Medulla oblongata (tissue), 1 donor: ENCODE measurements around the gene TECR.
A peak's percentile ranks its signal among the peaks of the same experiment; 100 is the strongest.
"Not testable (repeated sequence)": the region's sequence is repeated elsewhere in the genome, so short reads cannot be mapped to it uniquely, and the experiment has no call there.

Experiments
- DNase-seq: peaks from one replicate; pipeline ENCODE4 v3.0.0-alpha.2; 2015; ENCODE audit errors: extremely low spot score

Gene TECR, protein sequence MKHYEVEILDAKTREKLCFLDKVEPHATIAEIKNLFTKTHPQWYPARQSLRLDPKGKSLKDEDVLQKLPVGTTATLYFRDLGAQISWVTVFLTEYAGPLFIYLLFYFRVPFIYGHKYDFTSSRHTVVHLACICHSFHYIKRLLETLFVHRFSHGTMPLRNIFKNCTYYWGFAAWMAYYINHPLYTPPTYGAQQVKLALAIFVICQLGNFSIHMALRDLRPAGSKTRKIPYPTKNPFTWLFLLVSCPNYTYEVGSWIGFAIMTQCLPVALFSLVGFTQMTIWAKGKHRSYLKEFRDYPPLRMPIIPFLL

DNA sequence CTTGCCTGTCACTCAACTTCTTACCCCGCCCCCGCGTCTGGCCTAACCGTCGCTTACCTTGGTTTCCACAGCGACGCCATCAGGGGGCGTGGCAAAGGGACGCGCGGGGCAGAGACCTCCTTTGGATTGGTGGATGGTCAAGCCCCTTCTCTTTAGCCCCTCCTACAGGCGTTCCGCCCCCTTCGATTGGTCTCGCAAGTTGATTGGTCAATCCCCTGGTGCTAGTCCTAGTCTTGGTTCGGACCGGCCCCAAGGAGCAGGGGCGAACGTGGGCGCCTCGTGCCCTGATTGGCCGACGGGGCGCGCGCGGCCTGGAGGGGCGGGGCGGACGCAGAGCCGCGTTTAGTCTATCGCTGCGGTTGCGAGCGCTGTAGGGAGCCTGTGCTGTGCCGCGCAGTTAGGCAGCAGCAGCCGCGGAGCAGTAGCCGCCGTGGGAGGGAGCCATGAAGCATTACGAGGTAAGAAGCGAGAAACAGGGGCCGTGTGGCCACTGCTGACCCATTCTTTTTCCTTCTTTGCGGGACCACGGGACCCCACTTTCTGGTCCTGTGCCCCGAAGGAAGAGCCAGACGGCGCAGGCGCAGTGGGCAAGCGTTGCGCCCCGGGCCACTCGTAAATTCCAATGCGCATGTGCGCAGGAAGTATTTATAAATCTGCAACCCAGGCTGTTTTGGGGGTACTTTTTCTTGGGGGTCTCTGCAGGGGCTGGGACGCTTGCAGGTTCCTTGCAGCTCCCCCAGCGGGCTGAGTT lies at the start of gene TECR:
Gene TECR, plus strand, starts transcription at position 341 of the 751 bp plus-strand sequence. Its CDS starts 103 bp downstream, at position 444.
- peak; percentile 100 for DNase-seq

DNA sequence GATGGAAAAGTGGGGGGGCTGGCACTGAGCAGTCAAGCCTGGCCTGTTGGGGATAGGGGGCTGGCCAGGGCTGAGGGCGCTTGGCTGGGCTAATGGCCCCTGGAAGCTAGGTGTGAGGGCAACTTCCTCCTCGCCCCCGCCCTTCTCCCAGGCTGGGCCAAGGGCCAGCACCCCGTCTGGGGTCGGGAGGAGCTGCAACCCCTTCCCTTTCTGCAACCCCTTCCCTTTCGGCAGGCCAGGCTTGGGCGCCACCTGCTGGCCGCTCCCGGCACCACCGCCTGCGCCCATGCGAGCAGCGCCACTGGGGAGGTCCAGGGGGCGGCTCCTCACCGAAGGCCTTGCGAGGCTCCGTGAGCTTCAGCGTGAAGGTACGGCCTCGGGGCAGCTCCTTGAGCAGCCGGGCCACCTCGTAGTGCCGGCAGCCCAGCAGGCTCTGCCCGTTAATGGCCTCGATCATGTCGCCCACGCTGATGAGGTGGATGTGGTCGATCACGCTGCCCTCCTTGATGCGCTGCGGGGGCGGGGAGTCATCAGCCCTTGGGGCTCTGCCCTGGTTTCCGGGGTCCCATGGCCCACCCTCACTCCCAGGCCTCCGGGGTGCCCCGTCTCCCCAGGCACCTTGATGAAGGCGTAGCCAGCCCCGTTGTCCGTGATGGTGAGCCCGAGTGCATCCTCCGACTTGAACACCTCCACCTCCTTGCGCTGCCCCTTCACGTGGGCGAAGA lies 49.3 kb upstream of the TECR start:
- DNase-seq: no peak

DNA sequence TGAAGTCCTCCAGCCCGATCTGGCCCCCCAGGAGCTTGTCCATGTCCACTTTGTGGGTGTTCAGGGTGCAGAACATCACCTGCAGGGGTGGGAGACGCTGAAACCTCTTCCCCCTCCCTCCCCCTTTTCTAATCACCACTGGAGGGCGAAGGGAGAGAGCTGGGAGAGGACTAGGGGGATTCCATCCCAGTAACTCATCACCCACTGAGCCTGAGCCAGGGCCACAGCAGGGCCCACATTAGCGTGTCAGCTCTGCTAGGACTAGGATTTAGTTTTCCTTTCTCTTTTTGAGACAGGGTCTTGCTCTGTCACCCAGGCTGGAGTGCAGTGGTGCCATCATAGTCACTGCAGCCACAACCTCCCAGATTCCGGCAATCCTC lies 48.7 kb upstream of the TECR start:
- DNase-seq: no peak

DNA sequence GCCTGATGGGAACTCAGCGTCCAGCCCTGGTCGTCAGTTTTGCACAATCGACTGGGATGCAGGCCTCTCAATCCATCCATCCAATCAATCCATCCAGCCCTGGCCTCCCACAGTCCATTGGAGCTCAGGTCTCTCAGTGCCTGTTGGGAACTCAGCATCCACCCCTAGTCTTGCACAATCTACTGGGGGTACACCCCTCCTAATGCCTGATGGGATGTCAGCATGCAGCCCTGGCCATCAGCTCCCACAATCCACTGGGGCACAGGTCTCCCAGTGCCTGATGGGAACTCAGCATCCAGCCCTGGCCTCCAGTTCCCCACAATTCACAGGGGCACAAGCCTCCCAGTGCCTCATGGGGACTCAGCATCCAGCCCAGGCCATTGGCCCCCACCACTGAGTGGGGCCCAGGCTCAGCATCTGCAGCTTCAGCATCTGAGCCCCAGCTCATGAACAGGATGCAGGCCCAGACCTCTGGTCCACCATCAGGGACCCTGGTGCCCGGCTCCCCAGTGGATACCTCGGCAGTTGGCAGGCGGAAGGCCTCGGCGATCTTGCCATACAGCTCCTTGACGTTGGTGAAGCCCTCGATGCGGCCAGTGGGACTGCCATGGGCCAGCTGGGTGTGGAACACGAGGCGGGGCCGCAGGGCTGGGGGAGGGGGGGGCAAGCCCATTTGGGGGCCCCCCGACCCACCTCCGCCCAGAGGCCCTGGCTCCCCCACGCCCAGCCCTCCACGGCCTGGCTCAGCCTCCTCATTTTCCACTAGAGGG lies 47.0 kb upstream of the TECR start:
- DNase-seq: no peak

DNA sequence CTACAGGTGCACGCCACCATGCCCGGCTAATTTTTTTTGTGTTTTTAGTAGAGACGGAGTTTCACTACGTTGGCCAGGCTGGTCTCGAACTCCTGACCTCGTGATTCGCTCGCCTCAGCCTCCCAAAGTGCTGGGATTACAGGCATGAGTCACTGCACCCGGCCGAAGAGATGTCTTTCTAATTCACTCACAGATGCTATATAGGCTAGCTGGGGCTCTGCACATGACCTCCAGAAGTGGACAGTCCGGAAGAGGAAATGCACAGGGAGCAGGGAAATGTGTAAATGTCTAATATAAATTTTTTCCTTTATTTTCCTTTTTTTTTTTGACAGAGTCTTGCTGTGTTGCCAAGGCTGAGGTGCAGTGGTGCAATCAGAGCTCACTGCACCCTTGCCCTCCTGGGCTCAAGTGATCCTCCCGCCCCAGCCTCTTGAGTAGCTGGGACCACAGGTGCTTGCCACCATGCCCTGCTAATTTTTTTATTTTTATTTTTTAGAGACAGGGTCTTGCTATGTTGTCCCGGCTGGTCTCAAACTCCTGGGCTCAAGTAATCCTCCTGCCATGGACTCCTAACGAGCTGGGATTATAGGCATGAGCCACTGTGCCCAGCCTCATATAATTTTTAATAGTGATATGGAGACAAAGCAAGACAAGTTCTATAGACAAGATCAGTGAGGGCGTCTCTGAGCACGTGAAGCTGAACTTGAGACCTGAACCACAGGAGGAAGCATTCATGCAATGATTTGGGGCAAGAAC lies 41.8 kb upstream of the TECR start:
- DNase-seq: no peak

DNA sequence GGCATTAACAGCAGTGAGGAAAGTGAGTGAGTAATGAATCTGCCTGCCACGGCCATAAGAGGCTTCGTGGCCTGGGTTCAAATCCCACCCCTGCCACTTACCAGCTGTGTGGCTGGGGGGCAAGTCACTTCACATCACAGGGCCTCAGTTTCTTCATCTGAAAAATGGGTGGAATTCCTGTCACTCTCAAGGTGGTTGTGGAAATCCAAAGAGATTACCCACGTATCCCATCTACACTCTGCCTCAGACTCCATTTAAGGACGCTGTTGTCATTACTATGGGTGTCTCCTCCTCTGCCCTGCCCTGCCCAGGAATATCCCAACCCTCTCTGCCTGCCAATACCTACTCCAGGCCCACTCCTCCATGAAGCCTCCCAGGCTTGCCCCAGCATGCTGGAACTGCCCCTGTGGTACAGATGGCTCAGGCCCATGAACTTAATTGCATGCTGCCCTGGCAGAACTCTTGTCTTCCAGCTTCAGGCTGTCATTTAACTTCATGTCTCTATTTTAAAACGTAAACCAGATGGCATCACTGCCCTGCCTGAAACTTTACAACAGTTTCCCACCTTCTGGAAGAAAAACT lies 36.5 kb upstream of the TECR start:
- DNase-seq: no peak

DNA sequence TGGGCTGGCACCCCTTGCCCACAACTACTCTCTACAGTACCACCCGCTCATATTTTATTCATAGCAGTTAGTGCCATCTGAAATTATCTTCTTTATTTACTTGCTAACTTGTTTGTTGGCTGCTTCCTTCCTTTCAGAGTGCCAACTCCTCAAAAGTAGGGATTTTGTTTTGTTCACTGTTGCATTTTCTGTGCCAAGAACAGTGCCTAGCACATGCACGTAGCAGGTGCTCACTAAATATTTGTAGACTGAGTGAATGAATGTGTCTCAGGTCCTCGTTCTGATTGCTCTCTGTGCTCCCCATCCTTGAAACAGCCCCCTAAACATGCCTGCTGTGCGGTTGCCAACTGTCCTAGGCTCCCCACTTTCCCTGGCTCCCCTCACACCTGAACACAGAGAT lies 35.0 kb upstream of the TECR start:
- no peak for DNase-seq

DNA sequence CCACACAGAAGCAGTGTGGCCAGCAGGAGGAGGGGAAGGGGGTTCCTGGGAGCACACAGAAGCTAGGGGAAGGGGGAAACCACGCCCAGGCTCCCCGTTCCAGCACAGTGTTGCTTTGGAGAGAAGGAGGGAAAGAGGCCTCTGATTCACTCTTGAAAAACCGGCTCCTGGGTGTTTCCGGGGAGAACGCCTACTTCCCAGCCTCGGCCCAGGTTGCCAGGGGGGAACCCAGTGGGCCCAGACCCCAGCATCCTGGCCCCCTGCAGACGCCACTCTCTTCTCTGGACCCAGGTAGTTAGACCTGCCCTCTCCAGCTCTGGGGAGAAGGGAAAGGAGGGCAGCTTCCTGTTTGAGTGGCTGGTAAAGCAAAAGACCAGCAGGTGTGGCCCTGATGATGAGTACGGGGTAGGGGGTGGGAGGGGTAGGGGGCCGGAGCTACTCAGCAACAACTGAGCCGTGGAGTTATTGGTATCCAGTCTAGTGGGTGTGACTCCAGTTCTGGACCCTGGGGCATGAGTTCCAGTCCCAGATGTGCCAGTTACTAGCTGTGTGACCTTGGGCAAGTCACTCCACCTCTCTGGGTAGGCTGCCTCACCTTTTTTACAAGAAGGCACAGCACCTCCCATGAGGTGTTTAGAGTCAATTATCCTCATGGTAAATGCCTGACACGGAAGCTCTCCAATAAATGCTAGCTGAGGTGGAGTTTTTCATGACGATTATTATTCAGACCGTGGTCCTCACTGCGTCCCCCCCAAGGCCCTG lies 34.3 kb upstream of the TECR start:
- no peak for DNase-seq

DNA sequence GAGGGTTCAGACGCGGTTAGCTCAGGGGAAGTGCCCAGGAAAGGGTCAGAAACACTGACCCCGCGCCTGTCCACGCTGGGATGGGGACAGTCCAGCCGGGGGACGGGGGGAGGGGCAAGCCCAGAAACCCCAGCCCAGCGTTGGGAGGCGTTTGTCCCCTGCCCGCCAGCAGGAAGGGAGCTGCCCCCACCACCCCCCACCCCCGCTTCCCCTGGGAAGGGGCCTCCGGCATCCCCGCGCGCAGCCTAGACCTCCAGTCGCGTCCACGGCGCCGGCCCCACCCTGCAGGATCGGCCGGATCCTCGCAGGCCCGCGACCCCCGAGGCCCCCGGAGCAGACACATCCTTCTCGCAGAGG lies 33.7 kb upstream of the TECR start:
- DNase-seq: no peak

DNA sequence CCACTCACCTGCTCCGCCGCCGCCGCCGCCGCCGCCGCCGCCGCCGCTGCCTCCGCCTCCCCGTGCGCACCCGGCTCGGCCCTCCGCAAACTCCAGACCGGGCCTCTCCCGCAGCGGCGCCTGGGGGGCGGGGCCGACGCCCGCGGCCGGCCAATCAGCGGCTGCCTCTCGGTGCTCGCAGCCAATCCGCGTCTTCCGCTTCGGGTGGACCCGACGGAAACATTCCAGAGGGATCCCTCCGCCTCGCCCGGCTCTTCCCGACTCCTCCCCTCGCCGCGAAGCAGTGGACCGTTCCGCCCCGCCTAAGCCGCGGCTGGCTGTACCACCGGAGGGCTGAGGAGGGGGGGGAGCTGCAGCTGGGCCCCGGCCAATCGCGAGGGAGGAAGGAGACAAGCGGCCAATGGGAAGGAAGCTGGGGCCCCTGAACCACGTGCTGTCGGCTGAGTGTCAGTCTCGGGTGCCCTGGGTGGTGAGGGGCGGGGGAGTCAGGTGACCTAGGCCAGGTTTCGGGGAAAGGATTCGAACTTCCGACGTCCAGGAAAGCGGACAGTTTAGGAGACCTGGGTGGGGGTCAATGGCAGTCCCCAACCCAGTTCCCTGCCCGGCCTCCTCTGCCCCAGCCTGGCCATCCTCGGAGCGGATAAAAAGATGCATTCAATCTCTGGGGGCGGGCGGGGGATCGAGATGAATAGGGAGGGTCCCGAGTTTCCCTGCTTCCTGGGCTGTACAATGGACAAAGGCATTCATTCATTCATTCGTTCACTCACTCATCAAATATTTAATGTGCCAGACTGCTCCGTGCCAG lies 33.2 kb upstream of the TECR start, which contains the start of gene GIPC1:
Gene GIPC1, minus strand, starts transcription at position 99 of the 805 bp plus-strand sequence. CDS start 13,151 bp downstream, outside the sequence.
- peak; percentile 98 for DNase-seq

DNA sequence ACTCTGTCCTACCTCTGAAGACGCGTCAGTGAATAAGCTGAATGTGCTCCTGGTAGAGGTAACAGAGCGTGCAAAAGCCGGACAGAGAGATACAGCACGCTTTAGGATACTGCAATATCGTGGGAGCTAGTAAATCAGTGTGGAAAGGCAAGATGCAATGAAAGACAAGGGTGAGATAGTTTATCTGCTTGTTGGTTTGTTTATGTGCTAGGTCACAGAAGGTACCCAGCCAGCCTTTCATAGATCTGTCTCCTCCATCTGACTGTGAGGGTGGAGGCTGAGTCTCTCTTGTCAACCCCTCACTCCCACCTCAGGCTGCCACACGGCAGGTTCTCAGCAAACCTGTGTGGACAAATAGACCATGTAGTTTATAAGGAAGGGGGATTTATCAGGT lies 32.6 kb upstream of the TECR start:
- DNase-seq: no peak

DNA sequence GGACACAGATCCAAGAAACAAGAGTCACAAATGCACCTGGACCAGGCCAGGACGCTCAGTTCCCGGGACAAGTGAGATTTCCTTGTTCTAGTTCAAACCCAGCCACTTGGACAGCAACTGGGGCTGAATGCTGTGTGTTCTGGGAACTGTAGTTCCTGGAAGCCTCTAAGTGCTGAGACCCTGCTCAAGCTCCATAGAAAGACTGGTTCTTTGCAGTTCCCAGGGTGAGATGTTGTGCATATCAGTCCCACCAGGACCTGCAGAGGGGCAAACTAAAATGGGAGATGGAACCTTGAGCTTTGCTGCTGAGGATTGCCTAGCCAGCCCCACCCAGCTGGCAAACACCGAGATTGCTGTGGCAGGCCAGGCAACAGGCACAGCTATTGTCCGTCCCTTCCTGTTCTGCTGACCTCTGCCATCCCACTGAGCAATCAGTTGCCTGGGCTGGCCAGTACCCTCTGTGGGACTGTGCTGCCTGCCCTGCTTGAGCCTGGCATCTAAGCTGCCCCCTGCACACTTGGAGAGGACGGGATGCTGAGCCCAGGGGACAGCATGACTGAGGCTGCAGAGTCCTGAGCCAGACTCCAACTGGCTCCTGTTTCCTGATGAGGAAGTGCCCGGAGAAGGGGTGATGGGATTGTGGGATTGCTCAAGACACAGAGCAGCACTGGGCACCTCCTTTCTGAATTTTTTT lies 32.0 kb upstream of the TECR start:
- peak; percentile 73 for DNase-seq

DNA sequence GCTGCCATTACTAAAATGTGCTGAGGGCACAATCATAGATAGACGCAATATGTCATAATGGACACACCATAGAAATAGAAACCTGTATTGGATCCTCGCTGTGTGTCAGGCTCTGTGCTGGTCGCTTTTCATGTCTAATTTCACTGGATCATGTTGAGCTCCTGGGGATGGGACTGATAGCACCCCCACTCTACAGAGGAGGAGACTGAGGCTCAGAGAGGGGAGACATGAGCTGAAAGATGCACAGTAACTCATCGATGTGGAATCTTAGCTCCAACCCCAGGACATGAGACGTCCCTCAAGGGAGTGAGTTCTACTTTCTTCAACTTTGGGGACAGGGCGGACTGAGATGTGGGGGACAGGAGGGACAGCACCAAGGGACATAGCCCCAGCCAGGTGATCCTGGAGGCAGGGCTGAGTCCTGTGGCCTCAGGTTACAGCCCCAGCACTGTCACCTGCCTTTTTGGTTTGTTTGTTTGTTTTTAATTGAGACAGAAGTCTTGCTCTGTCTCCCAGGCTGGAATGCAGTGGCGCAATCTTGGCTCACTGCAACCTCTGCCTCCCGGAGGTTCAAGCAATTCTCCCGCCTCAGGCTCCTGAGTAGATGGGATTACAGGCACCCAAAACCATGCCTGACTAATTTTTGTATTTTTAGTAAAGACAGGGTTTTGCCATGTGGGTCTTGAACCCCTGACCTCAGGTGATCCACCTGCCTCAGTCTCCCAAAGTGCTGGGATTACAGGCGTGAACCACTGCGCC lies 26.9 kb upstream of the TECR start:
- no peak for DNase-seq

DNA sequence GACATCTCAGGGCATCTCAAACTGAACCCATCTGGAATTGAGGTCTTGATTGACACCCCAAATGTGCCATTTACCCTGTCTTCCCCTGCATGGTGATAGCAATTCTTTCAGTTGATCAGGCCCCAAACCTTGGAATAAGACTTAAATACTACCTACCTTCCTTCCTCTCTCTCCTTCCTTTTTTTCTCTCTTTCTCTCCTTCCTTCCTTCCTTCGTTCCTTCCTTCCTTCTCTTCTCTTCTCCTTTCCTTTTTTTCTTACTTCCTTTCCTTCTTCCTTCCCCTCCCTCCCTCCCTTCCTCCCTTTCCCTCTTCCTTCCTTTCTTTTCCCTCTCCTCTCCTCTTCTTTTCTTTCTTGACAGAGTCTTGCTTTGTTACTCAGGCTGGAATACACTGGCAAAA lies 26.1 kb upstream of the TECR start:
- no peak for DNase-seq

DNA sequence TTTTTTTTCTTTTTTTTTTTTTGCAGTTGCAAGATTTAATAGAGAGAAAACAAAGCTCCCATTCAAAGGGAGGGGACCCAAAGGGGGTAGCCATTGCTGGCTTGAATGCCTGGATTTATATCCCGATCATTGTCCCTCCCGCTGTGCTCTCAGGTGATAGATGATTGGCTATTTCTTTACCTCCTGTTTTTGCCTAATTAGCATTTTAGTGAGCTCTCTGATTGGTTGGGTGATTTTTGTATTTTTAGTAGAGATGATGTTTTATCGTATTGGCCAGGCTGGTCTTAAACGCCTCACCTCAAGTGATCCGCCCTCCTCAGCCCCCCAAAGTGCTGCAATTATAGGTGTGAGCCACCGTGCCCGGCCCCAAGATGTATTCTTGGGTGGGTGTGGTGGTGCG lies 24.8 kb upstream of the TECR start:
- not testable (repeated sequence) for DNase-seq

DNA sequence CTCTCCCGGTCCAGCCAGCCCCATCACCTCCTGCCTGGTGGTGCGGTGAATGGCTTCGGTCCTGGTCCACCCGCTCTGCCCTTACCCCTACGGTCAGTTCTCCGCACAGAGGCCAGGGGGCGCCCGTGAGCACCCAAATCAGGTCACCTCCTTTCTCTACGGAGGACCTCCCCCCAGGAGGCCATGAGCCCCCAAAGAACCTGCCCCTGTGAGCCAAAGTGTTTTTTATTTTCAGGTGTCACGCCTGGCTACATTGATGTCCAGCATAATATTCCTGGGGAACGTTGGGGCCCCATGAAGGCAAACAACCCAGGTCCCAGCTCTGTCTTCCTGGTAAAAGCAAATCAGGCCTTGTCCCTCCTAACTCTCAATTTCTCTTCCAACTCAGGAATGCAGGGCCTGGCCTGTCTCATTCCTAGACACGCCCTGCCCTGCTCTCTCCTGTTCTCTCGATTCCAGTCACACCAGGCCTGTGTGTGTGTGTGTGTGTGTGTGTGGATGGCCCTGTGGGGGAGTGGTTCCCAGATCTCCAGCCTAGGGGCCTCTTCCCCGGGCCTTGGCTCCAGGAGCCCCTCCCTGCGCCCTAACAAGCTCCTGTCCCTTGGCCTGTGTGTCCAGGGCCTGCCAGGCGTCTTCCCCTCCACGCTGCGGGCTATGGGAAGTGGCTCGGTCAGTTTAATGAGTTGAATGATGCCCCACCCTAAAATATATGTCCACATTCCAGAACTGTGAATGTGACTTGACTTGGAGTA lies 23.7 kb upstream of the TECR start:
- peak; percentile 32 for DNase-seq
